ENCODE results near the gene NHSL2.

GRCh38 chrX:72127332-72127731, 216.7 kb downstream of the NHSL2 start:
- TF ChIP-seq, protein P1, sequence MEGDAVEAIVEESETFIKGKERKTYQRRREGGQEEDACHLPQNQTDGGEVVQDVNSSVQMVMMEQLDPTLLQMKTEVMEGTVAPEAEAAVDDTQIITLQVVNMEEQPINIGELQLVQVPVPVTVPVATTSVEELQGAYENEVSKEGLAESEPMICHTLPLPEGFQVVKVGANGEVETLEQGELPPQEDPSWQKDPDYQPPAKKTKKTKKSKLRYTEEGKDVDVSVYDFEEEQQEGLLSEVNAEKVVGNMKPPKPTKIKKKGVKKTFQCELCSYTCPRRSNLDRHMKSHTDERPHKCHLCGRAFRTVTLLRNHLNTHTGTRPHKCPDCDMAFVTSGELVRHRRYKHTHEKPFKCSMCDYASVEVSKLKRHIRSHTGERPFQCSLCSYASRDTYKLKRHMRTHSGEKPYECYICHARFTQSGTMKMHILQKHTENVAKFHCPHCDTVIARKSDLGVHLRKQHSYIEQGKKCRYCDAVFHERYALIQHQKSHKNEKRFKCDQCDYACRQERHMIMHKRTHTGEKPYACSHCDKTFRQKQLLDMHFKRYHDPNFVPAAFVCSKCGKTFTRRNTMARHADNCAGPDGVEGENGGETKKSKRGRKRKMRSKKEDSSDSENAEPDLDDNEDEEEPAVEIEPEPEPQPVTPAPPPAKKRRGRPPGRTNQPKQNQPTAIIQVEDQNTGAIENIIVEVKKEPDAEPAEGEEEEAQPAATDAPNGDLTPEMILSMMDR (IDR thresholded peaks at IDR 0.05): no peak
- no peak for TF ChIP-seq POLR2A (IDR thresholded peaks at IDR 0.05)

Data from body of pancreas (tissue), 4 donors.